ENCODE results near the gene LRFN4. TPM values are rescaled to one million over a fixed set of nuclear protein-coding genes. Genes with fewer than 3 reads are reported as not detected.
A peak's percentile ranks its signal among the peaks of the same experiment; 100 is the strongest.

Gene LRFN4
- total and polyA plus RNA-seq, 2 of the 13 experiments (the other 11 are each of a cell fraction or from before 2014, with no cell fraction given) = 1.3 to 6.8 TPM

GRCh38 chr11:66891851-66892660, 35.2 kb downstream of the LRFN4 start (continued):
- TF ChIP-seq ZBTB25 (CRISPR knock-in tag; IDR thresholded peaks at IDR 0.05) (0 out of 2 replicates have a peak, but pooled peaks have one; percentile 35), NR2C2 (CRISPR knock-in tag; IDR thresholded peaks at IDR 0.05; ENCODE audit: borderline replicate concordance) (0 out of 2 replicates have a peak, but pooled peaks have one; percentile 11), GATAD1 (CRISPR knock-in tag; IDR thresholded peaks at IDR 0.05) (0 out of 2 replicates have a peak, but pooled peaks have one; percentile 16), MLX (CRISPR knock-in tag; IDR thresholded peaks at IDR 0.05) (0 out of 2 replicates have a peak, but pooled peaks have one; percentile 37), ARID5B (CRISPR knock-in tag; IDR thresholded peaks at IDR 0.05) (peak; percentile 70), KLF11 (CRISPR knock-in tag; IDR thresholded peaks at IDR 0.05) (no peak), FOXA3 (CRISPR knock-in tag; IDR thresholded peaks at IDR 0.05) (peak; percentile 49; the same call in 1 of the 2 replicates), ZMYM3 (CRISPR knock-in tag; IDR thresholded peaks at IDR 0.05) (0 out of 2 replicates have a peak, but pooled peaks have one; percentile 27), NRL (CRISPR knock-in tag; IDR thresholded peaks at IDR 0.05; ENCODE audit: borderline replicate concordance) (peak; percentile 47; the same call in 1 of the 2 replicates), HNRNPK (IDR thresholded peaks at IDR 0.05; ENCODE audit: low read depth, low read length, poor library complexity, severe bottlenecking) (no peak), ZFP36 (IDR thresholded peaks at IDR 0.05; ENCODE audit: borderline replicate concordance, low read depth, low read length, partially characterized antibody) (no peak), SALL1 (CRISPR knock-in tag; IDR thresholded peaks at IDR 0.05) (peak; percentile 67), JARID2 (CRISPR knock-in tag; IDR thresholded peaks at IDR 0.05; ENCODE audit: insufficient replicate concordance) (no peak), ZNF549 (CRISPR knock-in tag; IDR thresholded peaks at IDR 0.05) (no peak), CTCF (CRISPR knock-in tag; IDR thresholded peaks at IDR 0.05) (peak; percentile 52), SRY (CRISPR knock-in tag; IDR thresholded peaks at IDR 0.05) (no peak), ZGPAT (CRISPR knock-in tag; IDR thresholded peaks at IDR 0.05) (peak; percentile 58)
